Measurements from ENCODE around the gene SOX18.
"Not testable (repeated sequence)": the region's sequence is repeated elsewhere in the genome, so short reads cannot be mapped to it uniquely, and the experiment has no call there.

The SOX18 gene

GRCh38 chr20:64021124-64021975 is 28.1 kb downstream of the SOX18 start:
- no peak for DNase-seq (ENCODE audit: low read depth in 2 of 2)
- no peak overlapping the region for H3K4me3 ChIP-seq (replicated peaks in 1 of 2; ENCODE audit: low read depth in 2 of 2, low read length in 2 of 2)
- no peak for TF ChIP-seq CTCF (IDR thresholded peaks at IDR 0.05; ENCODE audit: low read depth, low read length)

DNA sequence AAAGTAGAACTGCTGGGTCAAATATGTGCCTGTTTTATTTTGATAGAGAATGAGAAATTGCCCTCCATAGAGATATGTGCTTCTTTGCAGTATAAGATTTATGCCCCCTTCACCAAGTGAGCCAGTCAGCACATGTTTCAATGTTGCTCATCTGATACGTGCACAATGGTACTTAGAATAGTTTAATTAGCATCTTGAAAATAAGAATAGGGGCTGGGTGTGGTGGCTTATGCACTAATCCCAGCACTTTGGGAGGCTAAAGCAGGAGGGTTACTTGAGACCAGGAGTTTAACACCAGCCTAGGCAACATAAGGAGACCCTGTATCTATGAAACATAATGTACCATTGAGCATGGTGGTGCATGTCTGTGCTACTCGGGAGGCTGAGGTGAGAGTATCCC is 33.8 kb downstream of the SOX18 start:
- no peak overlapping the region for H3K4me3 ChIP-seq (replicated peaks in 1 of 2; ENCODE audit: low read depth in 2 of 2, low read length in 2 of 2)
- DNase-seq (ENCODE audit: low read depth in 2 of 2) = no peak
- TF ChIP-seq CTCF (IDR thresholded peaks at IDR 0.05; ENCODE audit: low read depth, low read length) = no peak

DNA sequence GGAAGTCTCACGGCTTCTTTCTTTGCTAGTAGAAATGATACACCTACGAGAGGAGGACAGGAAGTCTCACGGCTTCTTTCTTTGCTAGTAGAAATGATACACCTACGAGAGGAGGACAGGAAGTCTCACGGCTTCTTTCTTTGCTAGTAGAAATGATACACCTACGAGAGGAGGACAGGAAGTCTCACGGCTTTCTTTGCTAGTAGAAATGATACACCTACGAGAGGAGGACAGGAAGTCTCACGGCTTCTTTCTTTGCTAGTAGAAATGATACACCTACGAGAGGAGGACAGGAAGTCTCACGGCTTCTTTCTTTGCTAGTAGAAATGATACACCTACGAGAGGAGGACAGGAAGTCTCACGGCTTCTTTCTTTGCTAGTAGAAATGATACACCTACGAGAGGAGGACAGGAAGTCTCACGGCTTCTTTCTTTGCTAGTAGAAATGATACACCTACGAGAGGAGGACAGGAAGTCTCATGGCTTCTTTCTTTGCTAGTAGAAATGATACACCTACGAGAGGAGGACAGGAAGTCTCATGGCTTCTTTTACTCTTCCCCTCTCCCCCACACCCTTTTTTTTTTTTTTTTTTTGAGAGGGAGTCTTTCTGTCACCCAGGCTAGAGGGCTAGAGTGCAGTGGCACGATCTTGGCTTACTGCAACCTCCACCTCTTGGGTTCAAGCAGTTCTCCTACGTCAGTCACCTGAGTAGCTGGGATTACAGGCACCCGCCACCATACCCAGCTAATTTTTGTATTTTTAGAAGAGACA is 36.9 kb downstream of the SOX18 start:
- H3K4me3 ChIP-seq (replicated peaks in 1 of 2; ENCODE audit: low read depth in 2 of 2, low read length in 2 of 2); DNase-seq (ENCODE audit: low read depth in 2 of 2): not testable (repeated sequence)

DNA sequence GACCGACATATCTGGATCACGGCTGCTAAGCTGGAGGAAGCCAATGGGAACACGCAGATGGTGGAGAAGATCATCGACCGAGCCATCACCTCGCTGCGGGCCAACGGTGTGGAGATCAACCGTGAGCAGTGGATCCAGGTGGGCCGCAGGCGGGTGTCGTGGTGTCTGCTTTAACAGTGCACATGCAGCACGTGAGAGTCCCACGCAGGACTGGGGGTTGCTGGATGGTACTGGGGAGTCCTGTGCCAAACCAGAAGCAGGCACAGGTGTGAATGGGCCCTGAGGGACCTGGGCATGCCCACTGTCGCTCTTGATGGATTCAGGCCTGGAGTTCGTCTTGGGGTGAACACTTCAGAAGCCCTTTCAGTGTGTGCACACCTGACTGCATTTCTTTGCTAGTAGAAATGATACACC is 38.1 kb downstream of the SOX18 start:
- no peak for TF ChIP-seq CTCF (IDR thresholded peaks at IDR 0.05; ENCODE audit: low read depth, low read length)
- no peak for DNase-seq (ENCODE audit: low read depth in 2 of 2)
- H3K4me3 ChIP-seq (replicated peaks in 1 of 2; ENCODE audit: low read depth in 2 of 2, low read length in 2 of 2) = no peak overlapping the region

- TF ChIP-seq CTCF (IDR thresholded peaks at IDR 0.05; ENCODE audit: low read depth, low read length) = no peak
- no peak for DNase-seq (ENCODE audit: low read depth in 2 of 2)
- H3K4me3 ChIP-seq (replicated peaks in 1 of 2; ENCODE audit: low read depth in 2 of 2, low read length in 2 of 2) = no peak overlapping the region
These were observed 38.7 kb downstream of the SOX18 start for GRCh38 chr20:64010711-64011237.

- no peak overlapping the region for H3K4me3 ChIP-seq (replicated peaks in 1 of 2; ENCODE audit: low read depth in 2 of 2, low read length in 2 of 2)
- TF ChIP-seq CTCF (IDR thresholded peaks at IDR 0.05; ENCODE audit: low read depth, low read length) = no peak
- no peak for DNase-seq (ENCODE audit: low read depth in 2 of 2)
These were observed 39.5 kb downstream of the SOX18 start for GRCh38 chr20:64009811-64010387.

- H3K4me3 ChIP-seq (replicated peaks in 1 of 2; ENCODE audit: low read depth in 2 of 2, low read length in 2 of 2) = no peak overlapping the region
- no peak for TF ChIP-seq CTCF (IDR thresholded peaks at IDR 0.05; ENCODE audit: low read depth, low read length)
- no peak for DNase-seq (ENCODE audit: low read depth in 2 of 2)
These were observed 42.5 kb downstream of the SOX18 start for GRCh38 chr20:64006902-64007301.

All from cardiac fibroblast (primary cell).